Neural progenitor cell (in vitro differentiated cells): ENCODE data around the gene CD48.

Source experiments
- EZH2 ChIP-seq: fragments of 200-600 bp; sonication (generic); IDR thresholded peaks from 2 replicates; pipeline ENCODE4 v1.6.1; 2017; ENCODE audit warnings: antibody characterized with exemption, mild to moderate bottlenecking, moderate library complexity
- EZH2phosphoT487 ChIP-seq: fragments of 200-600 bp; sonication (generic); IDR thresholded peaks from 2 replicates; pipeline ENCODE4 v1.6.1; 2017; ENCODE audit warnings: antibody characterized with exemption
- TF ChIP-seq, protein P1 (sequence below): fragments of 200-600 bp; sonication (generic); IDR thresholded peaks from 2 replicates; pipeline ENCODE4 v1.5.1; 2017; ENCODE audit warnings: antibody characterized with exemption, mild to moderate bottlenecking

DNA sequence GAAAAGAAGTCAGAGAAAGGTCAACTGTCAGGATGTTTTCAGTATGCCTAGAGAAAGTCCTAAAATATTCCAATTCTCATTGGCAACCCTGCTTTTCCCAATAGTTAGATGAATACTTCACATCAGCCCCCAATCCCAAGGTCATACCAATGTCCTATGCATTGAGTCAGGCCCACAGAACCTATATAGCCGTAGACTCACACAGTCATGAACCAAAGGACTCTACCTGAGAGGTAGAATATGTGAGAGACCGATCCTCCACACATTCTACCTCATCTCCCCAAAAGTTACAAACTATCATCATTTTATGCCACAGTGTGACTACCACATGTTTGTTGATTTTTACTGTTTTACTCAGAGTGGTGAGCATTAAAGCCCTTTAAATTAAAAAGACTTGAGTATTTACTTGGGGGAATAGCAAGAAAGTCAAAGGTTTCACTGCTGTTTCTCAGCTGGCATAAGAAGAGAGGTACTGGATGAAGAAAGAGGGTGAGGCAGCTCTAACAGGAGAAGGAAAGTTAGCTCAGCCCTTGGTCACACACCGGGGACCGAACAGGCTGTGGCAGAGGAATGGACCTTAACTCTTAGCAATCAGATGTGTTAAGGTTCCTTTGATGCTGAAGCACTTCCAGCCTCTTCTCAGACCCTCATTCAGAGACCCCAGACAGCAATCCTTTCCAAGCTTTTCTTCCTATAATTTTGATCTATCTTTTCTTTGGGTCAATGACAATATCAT, 937 bp downstream of the CD48 start:
- TF ChIP-seq, protein P1, sequence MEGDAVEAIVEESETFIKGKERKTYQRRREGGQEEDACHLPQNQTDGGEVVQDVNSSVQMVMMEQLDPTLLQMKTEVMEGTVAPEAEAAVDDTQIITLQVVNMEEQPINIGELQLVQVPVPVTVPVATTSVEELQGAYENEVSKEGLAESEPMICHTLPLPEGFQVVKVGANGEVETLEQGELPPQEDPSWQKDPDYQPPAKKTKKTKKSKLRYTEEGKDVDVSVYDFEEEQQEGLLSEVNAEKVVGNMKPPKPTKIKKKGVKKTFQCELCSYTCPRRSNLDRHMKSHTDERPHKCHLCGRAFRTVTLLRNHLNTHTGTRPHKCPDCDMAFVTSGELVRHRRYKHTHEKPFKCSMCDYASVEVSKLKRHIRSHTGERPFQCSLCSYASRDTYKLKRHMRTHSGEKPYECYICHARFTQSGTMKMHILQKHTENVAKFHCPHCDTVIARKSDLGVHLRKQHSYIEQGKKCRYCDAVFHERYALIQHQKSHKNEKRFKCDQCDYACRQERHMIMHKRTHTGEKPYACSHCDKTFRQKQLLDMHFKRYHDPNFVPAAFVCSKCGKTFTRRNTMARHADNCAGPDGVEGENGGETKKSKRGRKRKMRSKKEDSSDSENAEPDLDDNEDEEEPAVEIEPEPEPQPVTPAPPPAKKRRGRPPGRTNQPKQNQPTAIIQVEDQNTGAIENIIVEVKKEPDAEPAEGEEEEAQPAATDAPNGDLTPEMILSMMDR, result no peak
- TF ChIP-seq EZH2phosphoT487 (no peak), EZH2 (no peak)
